ENCODE results near the gene PTPN1.

DNA sequence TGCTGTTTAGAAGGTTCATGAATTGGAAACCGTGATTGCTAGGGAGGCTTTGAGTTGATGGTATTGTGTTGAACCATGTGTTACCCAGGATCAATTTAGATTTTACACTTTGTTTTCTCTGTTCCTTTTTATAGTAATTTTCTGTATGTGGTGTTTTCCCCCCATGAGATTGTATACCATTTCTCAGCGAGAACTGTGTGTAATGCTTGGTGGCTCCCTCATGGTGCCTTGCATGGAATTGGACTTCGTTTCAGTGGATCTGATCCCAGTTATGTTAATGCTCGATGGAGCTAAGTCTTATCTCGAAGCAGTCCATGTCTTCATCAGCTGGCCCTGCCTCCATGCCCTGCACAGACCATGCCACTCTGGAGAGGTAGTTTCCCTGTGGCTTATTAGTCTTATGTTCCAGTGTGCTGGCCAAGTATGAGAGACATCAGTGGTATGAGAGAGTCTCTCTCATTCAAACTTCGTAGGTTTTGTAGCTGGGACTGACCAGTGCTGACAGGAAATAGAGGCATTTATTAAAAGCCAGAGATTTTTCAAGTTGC is 18.7 kb downstream of the PTPN1 start:
- TF ChIP-seq, protein P1, sequence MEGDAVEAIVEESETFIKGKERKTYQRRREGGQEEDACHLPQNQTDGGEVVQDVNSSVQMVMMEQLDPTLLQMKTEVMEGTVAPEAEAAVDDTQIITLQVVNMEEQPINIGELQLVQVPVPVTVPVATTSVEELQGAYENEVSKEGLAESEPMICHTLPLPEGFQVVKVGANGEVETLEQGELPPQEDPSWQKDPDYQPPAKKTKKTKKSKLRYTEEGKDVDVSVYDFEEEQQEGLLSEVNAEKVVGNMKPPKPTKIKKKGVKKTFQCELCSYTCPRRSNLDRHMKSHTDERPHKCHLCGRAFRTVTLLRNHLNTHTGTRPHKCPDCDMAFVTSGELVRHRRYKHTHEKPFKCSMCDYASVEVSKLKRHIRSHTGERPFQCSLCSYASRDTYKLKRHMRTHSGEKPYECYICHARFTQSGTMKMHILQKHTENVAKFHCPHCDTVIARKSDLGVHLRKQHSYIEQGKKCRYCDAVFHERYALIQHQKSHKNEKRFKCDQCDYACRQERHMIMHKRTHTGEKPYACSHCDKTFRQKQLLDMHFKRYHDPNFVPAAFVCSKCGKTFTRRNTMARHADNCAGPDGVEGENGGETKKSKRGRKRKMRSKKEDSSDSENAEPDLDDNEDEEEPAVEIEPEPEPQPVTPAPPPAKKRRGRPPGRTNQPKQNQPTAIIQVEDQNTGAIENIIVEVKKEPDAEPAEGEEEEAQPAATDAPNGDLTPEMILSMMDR (IDR thresholded peaks at IDR 0.05; ENCODE audit: low read depth, low read length, missing input control): no peak
- TF ChIP-seq, protein P2, sequence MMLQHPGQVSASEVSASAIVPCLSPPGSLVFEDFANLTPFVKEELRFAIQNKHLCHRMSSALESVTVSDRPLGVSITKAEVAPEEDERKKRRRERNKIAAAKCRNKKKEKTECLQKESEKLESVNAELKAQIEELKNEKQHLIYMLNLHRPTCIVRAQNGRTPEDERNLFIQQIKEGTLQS (IDR thresholded peaks at IDR 0.05): no peak
- TF ChIP-seq, protein P3, sequence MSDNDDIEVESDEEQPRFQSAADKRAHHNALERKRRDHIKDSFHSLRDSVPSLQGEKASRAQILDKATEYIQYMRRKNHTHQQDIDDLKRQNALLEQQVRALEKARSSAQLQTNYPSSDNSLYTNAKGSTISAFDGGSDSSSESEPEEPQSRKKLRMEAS (IDR thresholded peaks at IDR 0.05): no peak
- TF ChIP-seq, protein P4, sequence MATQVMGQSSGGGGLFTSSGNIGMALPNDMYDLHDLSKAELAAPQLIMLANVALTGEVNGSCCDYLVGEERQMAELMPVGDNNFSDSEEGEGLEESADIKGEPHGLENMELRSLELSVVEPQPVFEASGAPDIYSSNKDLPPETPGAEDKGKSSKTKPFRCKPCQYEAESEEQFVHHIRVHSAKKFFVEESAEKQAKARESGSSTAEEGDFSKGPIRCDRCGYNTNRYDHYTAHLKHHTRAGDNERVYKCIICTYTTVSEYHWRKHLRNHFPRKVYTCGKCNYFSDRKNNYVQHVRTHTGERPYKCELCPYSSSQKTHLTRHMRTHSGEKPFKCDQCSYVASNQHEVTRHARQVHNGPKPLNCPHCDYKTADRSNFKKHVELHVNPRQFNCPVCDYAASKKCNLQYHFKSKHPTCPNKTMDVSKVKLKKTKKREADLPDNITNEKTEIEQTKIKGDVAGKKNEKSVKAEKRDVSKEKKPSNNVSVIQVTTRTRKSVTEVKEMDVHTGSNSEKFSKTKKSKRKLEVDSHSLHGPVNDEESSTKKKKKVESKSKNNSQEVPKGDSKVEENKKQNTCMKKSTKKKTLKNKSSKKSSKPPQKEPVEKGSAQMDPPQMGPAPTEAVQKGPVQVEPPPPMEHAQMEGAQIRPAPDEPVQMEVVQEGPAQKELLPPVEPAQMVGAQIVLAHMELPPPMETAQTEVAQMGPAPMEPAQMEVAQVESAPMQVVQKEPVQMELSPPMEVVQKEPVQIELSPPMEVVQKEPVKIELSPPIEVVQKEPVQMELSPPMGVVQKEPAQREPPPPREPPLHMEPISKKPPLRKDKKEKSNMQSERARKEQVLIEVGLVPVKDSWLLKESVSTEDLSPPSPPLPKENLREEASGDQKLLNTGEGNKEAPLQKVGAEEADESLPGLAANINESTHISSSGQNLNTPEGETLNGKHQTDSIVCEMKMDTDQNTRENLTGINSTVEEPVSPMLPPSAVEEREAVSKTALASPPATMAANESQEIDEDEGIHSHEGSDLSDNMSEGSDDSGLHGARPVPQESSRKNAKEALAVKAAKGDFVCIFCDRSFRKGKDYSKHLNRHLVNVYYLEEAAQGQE (IDR thresholded peaks at IDR 0.05): no peak
- TF ChIP-seq RXRA (IDR thresholded peaks at IDR 0.05): no peak
- TF ChIP-seq YY1 (IDR thresholded peaks at IDR 0.05): no peak
- no peak for TF ChIP-seq FOXA1 (IDR thresholded peaks at IDR 0.05)
- no peak for TF ChIP-seq TAF1 (conservative IDR thresholded peaks at IDR 0.05)
